Immature natural killer cell (primary cell): ENCODE measurements around the gene HSPBAP1. TPM values are rescaled to one million over a fixed set of nuclear protein-coding genes. Genes with fewer than 3 reads are reported as not detected.

ENCODE experiments used
- DNase-seq, 3 donors: peaks; one replicate each; pipeline ENCODE4 v3.0.0; 2022; ENCODE audit warnings: mixed read lengths in 1 of 3
- H3K27ac Mint-ChIP-seq, 6 donors: one replicate each; pipeline ENCODE4 v1.8.0; 2020; ENCODE audit warnings: mixed read lengths in 6 of 6, mild to moderate bottlenecking in 5 of 6, inconsistent platforms in 4 of 6, moderate library complexity in 3 of 6
- H3K27me3 Mint-ChIP-seq, 3 donors: one replicate each; pipeline ENCODE4 v1.8.0; 2020 to 2021; ENCODE audit warnings: low read depth in 3 of 3, mild to moderate bottlenecking in 3 of 3, mixed read lengths in 3 of 3, moderate library complexity in 3 of 3, inconsistent platforms in 1 of 3
- H3K36me3 Mint-ChIP-seq, 3 donors: one replicate each; pipeline ENCODE4 v1.8.0; 2020; ENCODE audit warnings: mixed read lengths in 3 of 3, inconsistent platforms in 2 of 3, mild to moderate bottlenecking in 2 of 3
- H3K4me1 Mint-ChIP-seq, 2 donors: one replicate each; pipeline ENCODE4 v1.8.0; 2020; ENCODE audit warnings: inconsistent platforms in 2 of 2, mild to moderate bottlenecking in 2 of 2, mixed read lengths in 2 of 2, moderate library complexity in 1 of 2
- H3K4me3 Mint-ChIP-seq, 5 donors: one replicate each; pipeline ENCODE4 v1.8.0; 2020; ENCODE audit warnings: mild to moderate bottlenecking in 5 of 5, mixed read lengths in 5 of 5, inconsistent platforms in 3 of 5, moderate library complexity in 3 of 5
- H3K9me3 Mint-ChIP-seq, 6 donors: one replicate each; pipeline ENCODE4 v1.8.0; 2020; ENCODE audit warnings: mild to moderate bottlenecking in 6 of 6, mixed read lengths in 6 of 6, inconsistent platforms in 4 of 6, moderate library complexity in 3 of 6
- polyA plus RNA-seq, 3 donors: library from polyadenylated mRNA; unstranded; fragments of 300-500 nt; fragmentation: Illumina TruSeq; gene quantifications; one replicate each; pipeline ENCODE4 v1.2.3, GENCODE V29; 2021

HSPBAP1 gene
- polyA plus RNA-seq: 10 to 100 TPM in 1 of 3 donors, 1 to 10 TPM in 2; 3.3 to 10.1 (median 7.4) TPM

- Mint-ChIP-seq H3K4me1 (peaks cover 19 to 30% of the 10 kb centered on the region in 2 donors), H3K27me3 (peaks cover 5 to 13% (median 7%) of the 10 kb centered on the region in 3 donors), H3K36me3 (no peaks in the 10 kb centered on the region), H3K9me3 (no peaks in the 10 kb centered on the region), H3K4me3 (peak within 1 kb of the TSS in 3 of 5 donors; percentile 93 to 95 (median 95)), H3K27ac (peak within 1 kb of the TSS in 1 of 6 donors; percentile 96)
- peak; percentile 92 for DNase-seq
Observed at GRCh38 chr3:122793568-122794416, at the start of gene HSPBAP1. HSPBAP1 (minus strand) TSS chr3:122793831; CDS start chr3:122793680, 151 bp downstream.

GRCh38 chr3:122835590-122835989, 42.0 kb upstream of the HSPBAP1 start:
- Mint-ChIP-seq H3K9me3 (no peaks in the 10 kb centered on the region), H3K27ac (no peak overlapping the region), H3K27me3 (peaks cover 0 to 1% (median 0%) of the 10 kb centered on the region in 3 donors), H3K4me1 (no peaks in the 10 kb centered on the region), H3K36me3 (peaks cover 24 to 30% (median 28%) of the 10 kb centered on the region in 3 donors), H3K4me3 (no peak overlapping the region)
- no peak for DNase-seq

GRCh38 chr3:122828281-122828680, 34.6 kb upstream of the HSPBAP1 start:
- Mint-ChIP-seq H3K27me3 (peaks cover 0 to 2% (median 0%) of the 10 kb centered on the region in 3 donors), H3K4me1 (no peaks in the 10 kb centered on the region), H3K36me3 (peaks cover 17 to 25% (median 19%) of the 10 kb centered on the region in 3 donors), H3K27ac (no peak overlapping the region), H3K4me3 (no peak overlapping the region), H3K9me3 (no peaks in the 10 kb centered on the region)
- DNase-seq: no peak

GRCh38 chr3:122826278-122826677, 32.6 kb upstream of the HSPBAP1 start:
- Mint-ChIP-seq H3K36me3 (peaks cover 16 to 23% (median 17%) of the 10 kb centered on the region in 3 donors), H3K9me3 (no peaks in the 10 kb centered on the region), H3K4me1 (no peaks in the 10 kb centered on the region), H3K4me3 (no peak overlapping the region), H3K27me3 (peaks cover 0 to 3% (median 2%) of the 10 kb centered on the region in 3 donors), H3K27ac (no peak overlapping the region)
- DNase-seq: no peak

GRCh38 chr3:122825460-122825859, 31.8 kb upstream of the HSPBAP1 start:
- Mint-ChIP-seq H3K36me3 (peaks cover 16 to 21% (median 17%) of the 10 kb centered on the region in 3 donors), H3K9me3 (no peaks in the 10 kb centered on the region), H3K27ac (no peak overlapping the region), H3K27me3 (peaks cover 0 to 3% (median 2%) of the 10 kb centered on the region in 3 donors), H3K4me3 (no peak overlapping the region), H3K4me1 (no peaks in the 10 kb centered on the region)
- DNase-seq: no peak

- no peak overlapping the region for H3K4me3 Mint-ChIP-seq
- H3K4me1 Mint-ChIP-seq: no peaks in the 10 kb centered on the region
- no peak for DNase-seq
- H3K9me3 Mint-ChIP-seq: no peaks in the 10 kb centered on the region
- peaks cover 0 to 3% (median 2%) of the 10 kb centered on the region in 3 donors for H3K27me3 Mint-ChIP-seq
- peaks cover 15 to 20% (median 17%) of the 10 kb centered on the region in 3 donors for H3K36me3 Mint-ChIP-seq
- H3K27ac Mint-ChIP-seq: no peak overlapping the region
Observed at GRCh38 chr3:122824465-122825381, 31.1 kb upstream of the HSPBAP1 start.

GRCh38 chr3:122816587-122816986, 23.0 kb upstream of the HSPBAP1 start:
- no peak for DNase-seq
- Mint-ChIP-seq H3K36me3 (peaks cover 6 to 28% (median 16%) of the 10 kb centered on the region in 3 donors), H3K4me3 (no peak overlapping the region), H3K4me1 (no peaks in the 10 kb centered on the region), H3K27ac (no peak overlapping the region), H3K27me3 (peaks cover 0 to 2% (median 0%) of the 10 kb centered on the region in 3 donors), H3K9me3 (no peaks in the 10 kb centered on the region)

- Mint-ChIP-seq H3K4me3 (no peak overlapping the region), H3K27ac (no peak overlapping the region), H3K4me1 (no peaks in the 10 kb centered on the region), H3K36me3 (peaks cover 12 to 31% (median 30%) of the 10 kb centered on the region in 3 donors), H3K9me3 (no peaks in the 10 kb centered on the region), H3K27me3 (peaks cover 0 to 4% (median 2%) of the 10 kb centered on the region in 3 donors)
- no peak for DNase-seq
Observed at GRCh38 chr3:122810734-122811133, 17.1 kb upstream of the HSPBAP1 start.

GRCh38 chr3:122803977-122804376, 10.3 kb upstream of the HSPBAP1 start:
- peaks cover 0 to 4% (median 0%) of the 10 kb centered on the region in 3 donors for H3K27me3 Mint-ChIP-seq
- H3K27ac Mint-ChIP-seq: peak overlapping the region in 1 of 6 donors; percentile 41
- peaks cover 2 to 12% of the 10 kb centered on the region in 2 donors for H3K4me1 Mint-ChIP-seq
- H3K36me3 Mint-ChIP-seq: peaks cover 12 to 25% (median 21%) of the 10 kb centered on the region in 3 donors
- no peaks in the 10 kb centered on the region for H3K9me3 Mint-ChIP-seq
- no peak for DNase-seq
- H3K4me3 Mint-ChIP-seq: no peak overlapping the region

GRCh38 chr3:122802323-122802722, 8.7 kb upstream of the HSPBAP1 start:
- no peak for DNase-seq
- H3K36me3 Mint-ChIP-seq: peaks cover 5 to 13% (median 8%) of the 10 kb centered on the region in 3 donors
- H3K9me3 Mint-ChIP-seq: no peaks in the 10 kb centered on the region
- no peak overlapping the region for H3K27ac Mint-ChIP-seq
- H3K27me3 Mint-ChIP-seq: no peaks in the 10 kb centered on the region
- peaks cover 2 to 13% of the 10 kb centered on the region in 2 donors for H3K4me1 Mint-ChIP-seq
- H3K4me3 Mint-ChIP-seq: no peak overlapping the region

- Mint-ChIP-seq H3K9me3 (no peaks in the 10 kb centered on the region), H3K4me1 (peaks cover 18 to 27% of the 10 kb centered on the region in 2 donors)
Observed at GRCh38 chr3:122800706-122801237, 7.1 kb upstream of the HSPBAP1 start.

GRCh38 chr3:122800031-122800430, 6.4 kb upstream of the HSPBAP1 start:
- H3K27me3 Mint-ChIP-seq: peaks cover 0 to 1% (median 0%) of the 10 kb centered on the region in 3 donors
- DNase-seq: no peak
- no peak overlapping the region for H3K4me3 Mint-ChIP-seq
- no peak overlapping the region for H3K27ac Mint-ChIP-seq
- H3K36me3 Mint-ChIP-seq: peaks cover 0 to 10% (median 4%) of the 10 kb centered on the region in 3 donors
- no peaks in the 10 kb centered on the region for H3K9me3 Mint-ChIP-seq
- peaks cover 21 to 31% of the 10 kb centered on the region in 2 donors for H3K4me1 Mint-ChIP-seq

More at GRCh38 chr3:122800706-122801237, 7.1 kb upstream of the HSPBAP1 start:
- peaks cover 0 to 10% (median 4%) of the 10 kb centered on the region in 3 donors for H3K36me3 Mint-ChIP-seq
- H3K27me3 Mint-ChIP-seq: peaks cover 0 to under 1% (median 0%) of the 10 kb centered on the region in 3 donors
- no peak for DNase-seq
- no peak overlapping the region for H3K27ac Mint-ChIP-seq
- H3K4me3 Mint-ChIP-seq: no peak overlapping the region

- DNase-seq: no peak
- Mint-ChIP-seq H3K27me3 (peaks cover 0 to 4% (median 1%) of the 10 kb centered on the region in 3 donors), H3K36me3 (peaks cover 0 to 10% (median 4%) of the 10 kb centered on the region in 3 donors), H3K27ac (no peak overlapping the region), H3K9me3 (no peaks in the 10 kb centered on the region), H3K4me1 (peaks cover 21 to 36% of the 10 kb centered on the region in 2 donors), H3K4me3 (no peak overlapping the region)
Observed at GRCh38 chr3:122799322-122799721, 5.7 kb upstream of the HSPBAP1 start.
